Brain pericyte (primary cell): ENCODE results near the gene GSN.
A peak's percentile ranks its signal among the peaks of the same experiment; 100 is the strongest.
"Not testable (repeated sequence)": the region's sequence is repeated elsewhere in the genome, so short reads cannot be mapped to it uniquely, and the experiment has no call there.

Experiments
- DNase-seq: peaks from one replicate; pipeline ENCODE4 v3.0.0-alpha.2; 2012; ENCODE audit warnings: low read depth, low spot score

GSN gene

DNA sequence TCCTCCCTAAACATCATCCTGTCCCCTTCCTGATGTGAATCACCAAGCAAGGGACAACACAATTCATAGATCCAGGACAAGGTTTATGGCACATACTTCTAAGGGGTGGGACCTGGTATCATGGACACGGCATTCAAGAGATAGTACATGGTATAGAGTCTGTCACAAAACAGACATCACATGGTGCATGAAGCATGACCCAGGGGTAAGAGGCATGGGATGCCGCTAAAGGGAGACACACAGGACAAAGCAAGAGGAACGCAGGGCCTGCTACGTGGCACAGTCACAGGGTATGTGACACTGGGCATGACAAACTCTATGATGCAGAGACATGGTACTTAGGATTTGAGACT, 20.7 kb downstream of the GSN start:
- DNase-seq: no peak

DNA sequence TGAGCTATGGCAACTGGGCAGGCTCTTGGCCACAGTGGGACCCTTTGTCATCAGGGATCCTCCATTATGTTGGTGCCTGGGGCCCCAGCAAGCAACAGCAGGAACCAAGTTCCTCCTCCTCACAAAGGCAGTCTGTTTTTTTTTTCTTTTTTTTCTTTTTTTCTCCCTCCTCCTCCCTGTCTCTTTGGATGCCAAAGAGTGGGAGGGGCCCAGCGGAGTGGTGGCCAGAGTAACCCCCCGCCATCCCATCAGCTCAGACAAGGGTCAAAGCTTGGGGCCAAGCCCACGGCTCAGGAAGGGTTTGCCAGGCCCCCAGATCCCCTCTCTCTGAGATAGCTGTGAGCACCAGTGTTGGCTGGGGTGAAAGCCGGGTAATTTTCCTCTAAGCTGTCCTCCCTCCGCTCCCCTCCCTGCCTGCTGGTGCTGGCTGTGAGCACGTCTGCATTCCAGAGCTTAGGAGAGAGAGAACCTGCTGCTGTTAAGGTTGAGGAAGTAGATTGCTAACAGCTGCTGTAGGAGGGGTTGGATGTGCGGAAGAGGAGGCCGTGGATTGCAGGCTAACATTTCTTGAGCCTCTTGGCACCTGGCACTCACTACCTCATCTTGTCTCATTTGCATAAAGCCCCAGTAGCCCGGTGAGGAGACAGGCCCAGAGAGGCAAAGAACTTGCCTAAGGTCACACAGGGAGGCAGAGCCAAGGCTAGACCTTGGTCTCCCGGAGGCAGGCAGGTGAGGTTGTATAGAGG, 21.2 kb downstream of the GSN start:
- DNase-seq: no peak

GRCh38 chr9:121289772-121290370, 21.9 kb downstream of the GSN start:
- no peak for DNase-seq

DNA sequence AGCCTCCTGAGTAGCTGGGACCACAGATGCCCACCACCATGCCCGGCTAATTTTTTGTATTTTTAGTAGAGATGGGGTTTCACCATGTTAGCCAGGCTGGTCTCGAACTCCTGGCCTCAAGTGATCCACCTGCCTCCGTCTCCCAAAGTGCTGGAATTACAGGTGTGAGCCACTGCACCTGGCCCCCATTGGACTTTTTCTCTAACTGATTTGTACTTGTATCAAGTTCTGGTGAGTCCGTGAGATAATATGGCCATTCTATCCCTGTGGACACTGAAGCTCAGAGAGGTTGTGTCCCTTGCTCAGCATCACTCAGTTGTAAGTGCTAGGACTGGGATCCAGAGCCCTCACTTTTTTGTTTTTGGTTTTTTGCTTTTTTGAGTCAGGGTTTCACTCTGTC, 23.6 kb downstream of the GSN start:
- not testable (repeated sequence) for DNase-seq

DNA sequence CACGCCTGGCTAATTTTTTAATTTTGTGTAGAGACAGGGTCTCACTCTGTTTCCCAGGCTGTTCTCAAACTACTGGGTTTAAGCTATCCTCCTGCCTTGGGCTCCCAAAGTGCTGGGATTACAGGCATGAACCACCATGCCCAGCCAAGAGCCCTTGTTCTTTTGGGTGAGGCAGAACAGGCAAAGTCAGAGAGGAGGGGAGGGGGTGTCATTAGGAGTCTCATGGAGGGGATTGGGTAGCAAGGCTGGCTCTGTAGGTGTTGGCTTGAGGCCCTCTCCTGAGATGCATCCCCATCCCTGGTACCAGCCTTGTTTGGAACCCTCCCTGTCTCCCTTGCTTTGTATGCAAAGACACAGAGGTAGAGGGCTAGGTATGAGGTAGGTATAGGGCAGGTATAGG, 24.1 kb downstream of the GSN start:
- no peak for DNase-seq

DNA sequence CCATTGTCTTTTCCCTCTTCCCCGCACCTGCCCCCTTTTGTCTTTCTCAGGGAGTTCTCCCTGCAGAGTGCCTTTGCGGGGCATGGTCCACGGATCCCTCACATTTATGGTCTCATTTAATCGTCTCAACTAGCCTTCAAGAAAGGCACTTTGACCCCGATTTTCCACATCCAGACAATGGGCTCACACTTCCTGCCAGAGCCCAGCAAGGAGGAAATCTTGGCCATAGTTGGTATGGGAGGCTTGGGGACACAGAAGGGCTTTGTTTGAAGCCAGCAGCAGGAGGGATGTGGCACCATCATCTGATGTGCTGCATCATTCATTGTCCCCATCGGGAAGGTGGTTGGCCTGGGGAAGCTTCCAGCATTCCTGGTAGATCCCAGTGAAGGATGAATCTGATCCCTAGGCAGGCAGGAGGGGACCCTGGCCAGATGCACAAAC, 24.9 kb downstream of the GSN start:
- no peak for DNase-seq

GRCh38 chr9:121294151-121294743, 26.3 kb downstream of the GSN start:
- DNase-seq: no peak

DNA sequence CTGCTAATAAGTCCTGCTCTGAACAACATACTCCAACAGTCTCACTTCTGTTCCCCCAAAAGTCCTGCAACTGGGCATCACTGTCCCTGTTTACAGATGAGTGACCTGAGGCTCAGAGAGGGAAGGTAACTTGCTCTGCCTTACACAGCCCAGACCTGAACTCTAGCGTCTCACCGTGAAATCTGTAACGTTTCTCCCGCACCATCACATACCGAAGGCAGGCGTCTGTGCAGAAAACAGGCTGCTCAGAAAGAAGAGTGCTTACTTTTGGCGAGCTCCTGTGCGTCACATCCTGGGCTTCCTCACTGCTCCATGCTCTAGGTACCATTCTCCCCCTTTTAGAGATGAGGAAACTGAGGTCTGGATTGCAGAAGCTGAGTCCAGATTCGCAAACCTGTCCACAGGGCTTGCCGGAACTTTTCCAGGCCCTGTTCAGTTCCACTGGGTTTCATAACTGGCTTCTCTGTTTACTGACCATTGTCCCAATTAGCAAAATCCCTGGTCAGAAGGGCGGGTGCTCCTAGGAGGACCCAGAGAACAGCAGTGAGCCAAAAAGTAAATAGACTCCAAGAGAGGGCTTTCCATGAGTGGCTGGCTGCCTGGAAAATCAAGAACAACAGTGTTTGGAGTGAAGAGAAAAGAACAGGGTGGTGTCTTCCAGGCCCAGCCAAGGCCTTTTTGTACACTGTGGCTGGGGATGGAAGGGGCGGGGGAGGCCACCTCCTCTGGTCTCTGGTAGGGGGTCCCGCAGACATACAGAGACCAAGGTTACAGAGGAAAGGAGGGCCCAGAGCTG, 27.1 kb downstream of the GSN start:
- no peak for DNase-seq

DNA sequence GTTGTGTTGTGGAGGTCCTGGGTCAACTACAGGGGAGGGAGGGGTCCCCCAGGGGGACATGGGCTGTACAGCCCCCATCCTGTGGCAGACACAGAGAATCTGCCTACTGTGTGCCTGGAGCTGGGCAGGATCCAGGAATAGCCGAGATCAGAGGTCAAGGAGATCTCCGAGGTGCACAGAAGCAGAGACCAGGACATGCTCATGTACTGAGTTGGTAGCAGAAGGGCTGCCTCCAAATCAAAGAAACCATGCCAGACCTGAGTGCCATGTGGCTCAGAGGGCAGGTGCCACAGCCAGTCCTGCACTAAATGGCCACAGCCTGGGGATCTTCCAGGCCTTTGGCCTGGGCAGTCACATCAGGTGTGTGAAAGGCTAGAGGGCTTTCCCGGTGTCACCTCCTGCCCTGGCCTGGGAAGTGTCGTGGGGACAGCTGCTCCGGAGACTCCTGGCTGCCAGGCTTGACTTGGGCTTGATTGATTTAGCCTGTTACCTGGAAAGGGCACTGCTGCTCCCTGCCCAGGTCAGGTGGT, 27.8 kb downstream of the GSN start:
- no peak for DNase-seq

DNA sequence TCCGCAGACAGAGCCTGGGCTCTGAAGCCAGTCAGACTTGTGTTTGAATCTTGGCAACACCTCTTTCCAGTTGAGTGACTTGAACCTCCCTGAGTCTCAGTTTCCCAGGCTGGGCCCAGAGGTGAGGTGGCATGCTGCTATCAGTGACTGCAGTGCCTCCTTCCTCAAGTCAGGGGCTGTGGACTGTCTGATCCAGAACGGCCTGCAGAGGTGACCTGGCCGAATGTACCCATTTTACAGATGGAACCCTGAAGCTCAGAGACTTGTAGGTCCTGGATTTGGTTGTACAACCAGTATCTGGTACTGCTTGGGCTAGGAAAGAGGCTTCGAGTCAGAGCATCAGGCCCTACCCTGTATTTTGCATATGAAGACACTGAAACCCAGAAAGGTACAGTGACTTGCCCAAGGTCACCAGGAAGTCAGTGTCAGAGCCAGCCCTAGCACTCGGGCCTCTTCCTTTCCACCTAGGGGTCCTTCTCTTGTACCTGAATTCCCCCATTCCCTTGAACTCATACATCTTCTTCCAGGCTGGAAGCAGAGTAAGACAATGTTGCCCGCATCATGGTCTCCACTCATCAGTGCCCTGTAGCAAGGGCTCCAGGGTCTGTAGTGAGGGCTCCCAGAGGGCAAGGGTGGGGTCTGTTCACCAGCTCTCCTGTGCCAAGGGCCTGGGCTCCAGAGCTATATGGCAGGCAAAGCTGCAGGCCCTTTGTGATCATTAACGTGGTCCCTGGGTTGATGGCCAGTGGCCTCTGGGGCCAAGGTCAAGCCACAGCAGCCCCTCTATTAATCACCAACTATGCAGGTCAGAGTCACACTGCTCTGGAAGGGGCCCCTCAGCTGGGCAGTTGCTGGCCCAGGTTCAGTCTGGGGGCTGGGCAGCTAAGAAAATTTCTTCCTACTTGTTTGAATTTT, 28.5 kb downstream of the GSN start:
- no peak for DNase-seq

- DNase-seq: no peak
These were observed 29.4 kb downstream of the GSN start for GRCh38 chr9:121297389-121297788.

DNA sequence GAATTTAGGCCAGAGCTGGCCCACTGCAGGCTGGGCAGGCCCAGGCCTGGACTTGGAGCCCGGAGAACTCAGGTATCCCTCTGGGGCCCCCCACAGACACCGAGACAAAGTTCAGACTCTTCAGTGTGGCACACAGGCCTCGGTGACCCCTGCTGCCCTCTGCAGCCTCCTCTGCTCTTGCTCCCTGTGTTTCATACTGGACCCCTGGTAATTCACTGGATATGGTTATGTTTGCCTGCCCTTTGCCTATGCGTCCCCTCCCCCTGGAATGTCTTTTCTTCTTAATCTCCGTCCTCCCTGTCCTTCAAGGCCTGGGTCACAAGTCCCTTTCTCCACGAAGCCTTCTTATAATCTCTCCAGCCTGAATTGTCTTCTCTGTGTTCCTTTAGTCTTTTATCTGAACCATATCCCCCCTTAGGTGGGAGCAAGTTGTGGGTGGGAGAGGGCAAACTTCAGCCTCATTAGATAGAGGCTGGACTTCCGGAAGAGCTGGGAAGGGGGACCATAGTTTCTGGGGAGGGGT, 30.1 kb downstream of the GSN start:
- no peak for DNase-seq

DNA sequence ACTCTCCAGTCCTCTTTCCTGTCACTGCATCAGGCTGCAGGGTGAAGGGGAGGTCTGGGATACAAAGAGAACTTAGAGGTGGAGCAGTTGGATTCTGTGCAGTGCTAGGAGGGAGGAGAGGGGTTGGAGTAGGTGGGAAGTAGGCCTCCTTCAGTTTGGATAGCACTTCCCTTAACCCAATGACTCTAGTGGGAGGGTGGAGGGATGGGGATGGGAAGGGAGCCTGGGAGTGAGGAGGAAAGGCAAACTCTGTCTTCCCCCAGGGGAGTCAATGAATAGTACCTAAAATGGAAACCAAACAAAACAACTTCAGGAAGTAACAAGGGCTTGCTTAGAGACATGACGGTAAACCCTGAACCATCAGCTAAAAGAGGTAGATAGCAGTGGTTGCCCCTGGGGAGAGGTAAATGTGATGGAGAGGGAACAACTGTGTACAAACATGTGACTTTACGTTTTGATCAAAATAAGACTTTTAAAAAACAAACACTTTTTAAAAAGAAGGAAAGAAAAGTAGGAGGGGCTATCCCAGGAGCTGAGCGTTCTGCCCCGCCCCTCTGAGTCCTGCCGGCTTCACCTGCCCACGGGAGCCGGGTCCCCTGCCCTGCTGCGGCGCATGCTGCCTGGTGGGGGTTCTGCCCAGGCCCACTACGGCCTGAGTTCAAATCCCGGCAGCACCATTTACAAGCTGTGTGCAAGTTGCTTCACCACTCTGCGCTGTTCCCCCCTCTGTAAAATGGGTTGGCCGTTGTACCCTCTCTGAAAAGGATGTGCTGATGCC, 30.9 kb downstream of the GSN start:
- DNase-seq: peak; percentile 54

DNA sequence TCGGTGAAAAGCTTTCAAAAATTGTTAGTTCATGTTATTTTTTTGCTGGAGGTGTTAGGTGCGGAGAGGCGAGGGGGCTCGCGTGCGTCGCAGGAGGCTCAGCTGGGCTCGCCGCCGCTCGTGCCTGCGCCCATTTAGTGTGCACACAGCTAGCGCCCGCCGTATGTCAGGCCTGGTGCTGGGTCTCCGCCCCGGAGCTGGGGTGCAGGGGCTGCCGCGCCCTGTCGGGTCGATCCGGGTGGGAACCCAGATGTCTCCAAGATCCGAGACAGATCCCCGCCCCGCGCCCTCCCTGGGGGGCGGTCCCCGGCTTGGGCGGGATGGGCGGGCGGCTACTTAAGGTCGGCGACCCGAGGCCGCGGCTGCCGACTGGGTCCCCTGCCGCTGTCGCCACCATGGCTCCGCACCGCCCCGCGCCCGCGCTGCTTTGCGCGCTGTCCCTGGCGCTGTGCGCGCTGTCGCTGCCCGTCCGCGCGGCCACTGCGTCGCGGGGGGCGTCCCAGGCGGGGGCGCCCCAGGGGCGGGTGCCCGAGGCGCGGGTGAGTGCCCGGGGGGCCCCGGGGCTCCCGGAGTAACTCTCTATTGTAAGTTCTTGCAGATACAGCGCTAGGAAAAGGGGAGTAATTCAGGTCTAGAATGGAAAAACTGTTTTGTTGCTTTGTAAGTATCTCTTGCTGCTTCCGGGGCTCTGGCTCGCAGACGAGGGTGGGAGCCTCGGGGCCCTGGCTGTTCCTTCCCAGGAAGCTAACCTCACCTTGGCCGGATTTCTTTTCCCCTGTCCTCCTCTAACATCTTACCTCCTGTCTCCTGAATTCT, 31.7 kb downstream of the GSN start:
- no peak for DNase-seq

- no peak for DNase-seq
These were observed 32.5 kb downstream of the GSN start for GRCh38 chr9:121300283-121301119.

GRCh38 chr9:121301881-121302286, 33.9 kb downstream of the GSN start:
- DNase-seq: no peak

DNA sequence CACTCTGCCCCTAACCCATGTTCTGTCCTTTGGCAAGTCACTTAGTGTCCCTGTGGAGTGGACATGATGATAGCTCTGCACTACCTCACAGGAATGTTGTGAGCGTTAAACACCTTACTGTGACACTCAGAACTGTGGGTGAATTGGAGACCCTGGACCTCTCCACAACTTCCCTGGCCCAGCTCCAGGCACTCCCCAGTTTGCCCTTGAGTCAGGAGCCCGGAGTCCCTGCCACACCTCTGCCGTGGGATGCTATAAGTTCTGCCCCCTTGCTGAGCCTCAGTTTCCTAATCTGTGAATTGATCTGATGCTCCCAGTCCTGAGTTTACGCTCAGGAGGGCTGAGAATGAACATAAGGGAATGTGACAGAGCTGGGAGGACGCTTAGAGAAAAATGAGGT, 34.4 kb downstream of the GSN start:
- no peak for DNase-seq

GRCh38 chr9:121302786-121303185, 34.8 kb downstream of the GSN start:
- DNase-seq: no peak
